Sigmoid colon (tissue), 4 donors: ENCODE measurements around the gene GPR87.

ENCODE experiments used
- CTCF ChIP-seq, 4 experiments: fragments of 450-650 bp in 3 of 4; fragments of 200-600 bp in 1 of 4; IDR thresholded peaks; one replicate each; pipeline ENCODE4 v1.5.1; 2016 to 2019; ENCODE audit warnings: antibody characterized with exemption in 4 of 4, mild to moderate bottlenecking in 3 of 4, moderate library complexity in 2 of 4
- POLR2A ChIP-seq, 2 donors: fragments of 450-650 bp; IDR thresholded peaks; one replicate each; pipeline ENCODE4 v1.6.1; 2016; ENCODE audit warnings: antibody characterized with exemption in 2 of 2, mild to moderate bottlenecking in 2 of 2, moderate library complexity in 2 of 2
- POLR2AphosphoS5 ChIP-seq, 4 donors: sonication (generic); formaldehyde crosslinking; IDR thresholded peaks; one replicate each; pipeline ENCODE4 v1.6.1; 2017; ENCODE audit warnings: antibody characterized with exemption in 4 of 4

DNA sequence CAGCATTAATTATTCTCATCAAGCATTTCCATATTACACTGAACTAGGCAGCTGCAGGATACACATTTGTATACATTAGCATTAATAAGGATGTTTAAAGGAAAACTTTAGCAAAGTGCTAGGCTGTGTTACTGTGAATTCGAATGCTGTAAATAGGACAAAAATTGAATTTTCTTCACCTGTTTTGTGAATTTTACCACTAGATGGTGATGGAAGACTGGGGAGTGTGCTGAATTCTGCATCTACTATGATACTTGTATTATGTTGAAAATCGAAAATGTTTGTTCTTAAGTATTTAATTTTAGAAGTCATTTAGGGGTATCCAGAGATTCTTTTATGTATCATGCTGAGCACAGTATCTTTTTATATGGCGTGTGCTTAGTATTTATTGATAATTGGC is 25.9 kb downstream of the GPR87 start:
- TF ChIP-seq CTCF (IDR thresholded peaks at IDR 0.05), result peak in 2 of 4 experiments; percentile 12 to 15
- no peak for TF ChIP-seq POLR2AphosphoS5 (IDR thresholded peaks at IDR 0.05)
- no peak for TF ChIP-seq POLR2A (IDR thresholded peaks at IDR 0.05)
